SK-N-SH treated with all-trans-retinoic acid at 6 μM for 48 hours (cell line): ENCODE results near the gene PTHLH.

Experiments
- ATAC-seq: fragments of 200-7000 bp; cut with Tn5 transposase; 3 replicates; pipeline ENCODE4 v1.9.1; 2020; ENCODE audit warnings: mild to moderate bottlenecking, moderate library complexity
- ARNTL ChIP-seq: fragments of 450-650 bp; formaldehyde crosslinking; IDR thresholded peaks from 2 replicates; pipeline ENCODE4 v1.5.0; 2020; ENCODE audit warnings: low read depth, mild to moderate bottlenecking, moderate library complexity, borderline replicate concordance
- BACH2 ChIP-seq: fragments of 250-450 bp; sonication (Bioruptor Pico); IDR thresholded peaks from 2 replicates; pipeline ENCODE4 v1.9.0; 2021; ENCODE audit warnings: mild to moderate bottlenecking, borderline replicate concordance
- CREB5 ChIP-seq: fragments of 250-450 bp; sonication (Bioruptor Pico); IDR thresholded peaks from 2 replicates; pipeline ENCODE4 v1.5.1; 2020; ENCODE audit warnings: low read depth, mild to moderate bottlenecking, moderate library complexity
- CSDC2 ChIP-seq: fragments of 250-450 bp; sonication (Bioruptor Pico); IDR thresholded peaks from 2 replicates; pipeline ENCODE4 v1.5.0; 2020; ENCODE audit warnings: mild to moderate bottlenecking, moderate library complexity
- CSRNP3 ChIP-seq: fragments of 250-450 bp; sonication (Bioruptor Pico); IDR thresholded peaks from 2 replicates; pipeline ENCODE4 v1.5.1; 2021; ENCODE audit warnings: mild to moderate bottlenecking, moderate library complexity
- ESRRG ChIP-seq: fragments of 250-450 bp; sonication (Bioruptor Pico); IDR thresholded peaks from 2 replicates; pipeline ENCODE4 v1.6.1; 2021; ENCODE audit warnings: mild to moderate bottlenecking
- GLIS3 ChIP-seq: fragments of 250-450 bp; sonication (Bioruptor Pico); IDR thresholded peaks from 2 replicates; pipeline ENCODE4 v1.5.0; 2020; ENCODE audit warnings: mild to moderate bottlenecking, moderate library complexity
- ISL1 ChIP-seq: fragments of 250-450 bp; sonication (Bioruptor Pico); IDR thresholded peaks from 2 replicates; pipeline ENCODE4 v2.1.2; 2022; ENCODE audit warnings: mild to moderate bottlenecking, moderate library complexity
- PATZ1 ChIP-seq: fragments of 250-450 bp; sonication (Bioruptor Pico); IDR thresholded peaks from 2 replicates; pipeline ENCODE4 v1.8.0; 2020; ENCODE audit warnings: mild to moderate bottlenecking, moderate library complexity, borderline replicate concordance
- PPARA ChIP-seq: fragments of 250-450 bp; sonication (Bioruptor Pico); IDR thresholded peaks from 2 replicates; pipeline ENCODE4 v1.5.0; 2020; ENCODE audit warnings: mild to moderate bottlenecking, borderline replicate concordance
- RARB ChIP-seq: fragments of 250-450 bp; sonication (Bioruptor Pico); IDR thresholded peaks from 2 replicates; pipeline ENCODE4 v1.8.0; 2021; ENCODE audit warnings: mild to moderate bottlenecking, moderate library complexity
- SNAI2 ChIP-seq: fragments of 250-450 bp; sonication (Bioruptor Pico); IDR thresholded peaks from 2 replicates; pipeline ENCODE4 v1.5.0; 2020; ENCODE audit warnings: mild to moderate bottlenecking, moderate library complexity
- TCF4 ChIP-seq: fragments of 250-450 bp; sonication (Bioruptor Pico); IDR thresholded peaks from 2 replicates; pipeline ENCODE4 v1.8.0; 2021; ENCODE audit warnings: mild to moderate bottlenecking, moderate library complexity, borderline replicate concordance
- TOX ChIP-seq: fragments of 250-450 bp; sonication (Bioruptor Pico); IDR thresholded peaks from 2 replicates; pipeline ENCODE4 v1.8.0; 2021; ENCODE audit warnings: mild to moderate bottlenecking, moderate library complexity, borderline replicate concordance
- TSHZ2 ChIP-seq: fragments of 250-450 bp; sonication (Bioruptor Pico); IDR thresholded peaks from 2 replicates; pipeline ENCODE4 v1.5.0; 2020; ENCODE audit warnings: mild to moderate bottlenecking, moderate library complexity
- ZC3H10 ChIP-seq: fragments of 250-450 bp; sonication (Bioruptor Pico); IDR thresholded peaks from 2 replicates; pipeline ENCODE4 v1.5.1; 2021; ENCODE audit warnings: mild to moderate bottlenecking, moderate library complexity
- ZFP3 ChIP-seq: fragments of 250-450 bp; sonication (Bioruptor Pico); IDR thresholded peaks from 2 replicates; pipeline ENCODE4 v1.5.0; 2020; ENCODE audit warnings: mild to moderate bottlenecking, moderate library complexity
- ZFP30 ChIP-seq: fragments of 450-650 bp; formaldehyde crosslinking; IDR thresholded peaks from 2 replicates; pipeline ENCODE4 v1.5.0; 2022; ENCODE audit warnings: mild to moderate bottlenecking, moderate library complexity
- ZNF565 ChIP-seq: fragments of 450-650 bp; formaldehyde crosslinking; conservative IDR thresholded peaks from 2 replicates; pipeline ENCODE4 v1.5.0; 2020; ENCODE audit warnings: low read depth, mild to moderate bottlenecking, moderate library complexity
- ZNF70 ChIP-seq: fragments of 450-650 bp; formaldehyde crosslinking; IDR thresholded peaks from 2 replicates; pipeline ENCODE4 v1.5.0; 2020; ENCODE audit warnings: mild to moderate bottlenecking, moderate library complexity
- ZNF8 ChIP-seq: fragments of 450-650 bp; formaldehyde crosslinking; IDR thresholded peaks from 2 replicates; pipeline ENCODE4 v1.5.0; 2020; ENCODE audit warnings: mild to moderate bottlenecking, moderate library complexity

The PTHLH gene

DNA sequence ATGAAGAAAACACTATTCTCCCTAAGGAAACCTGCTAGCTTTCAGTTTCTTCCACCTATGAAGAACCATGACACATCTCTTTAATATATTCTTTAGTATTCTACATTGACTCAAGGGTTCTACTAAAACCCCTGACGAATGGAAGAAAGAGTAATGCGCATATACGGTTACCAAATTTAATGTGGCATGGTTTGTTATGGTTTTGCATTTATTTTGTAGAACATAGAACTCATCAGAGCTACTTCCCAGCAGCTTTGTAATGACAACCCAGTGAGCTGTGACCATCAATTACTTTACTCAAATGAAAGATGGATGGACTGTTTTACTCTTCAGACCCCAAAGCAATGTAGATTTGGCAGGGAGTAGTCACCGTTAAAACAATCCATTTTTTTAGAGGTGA lies 19.2 kb downstream of the PTHLH start:
- TF ChIP-seq TOX (CRISPR knock-in tag) (no peak), ZNF8 (CRISPR knock-in tag) (no peak), ISL1 (CRISPR knock-in tag) (no peak), ESRRG (no peak), ZC3H10 (no peak), SNAI2 (CRISPR knock-in tag) (no peak), TCF4 (CRISPR knock-in tag) (no peak), BACH2 (CRISPR knock-in tag) (no peak), PPARA (CRISPR knock-in tag) (no peak), ZFP30 (CRISPR knock-in tag) (no peak)
- ATAC-seq = no peak

- TF ChIP-seq CSRNP3 (CRISPR knock-in tag) = no peak
- no peak for TF ChIP-seq TCF4 (CRISPR knock-in tag)
- no peak for TF ChIP-seq ZC3H10
- no peak for TF ChIP-seq ESRRG
- TF ChIP-seq GLIS3 (CRISPR knock-in tag) = no peak
- TF ChIP-seq SNAI2 (CRISPR knock-in tag) = no peak
- no peak for TF ChIP-seq ZNF565
- TF ChIP-seq PATZ1 (CRISPR knock-in tag) = no peak
- no peak for TF ChIP-seq CSDC2 (CRISPR knock-in tag)
- TF ChIP-seq TSHZ2 (CRISPR knock-in tag) = no peak
- TF ChIP-seq ARNTL = no peak
- TF ChIP-seq TOX (CRISPR knock-in tag) = no peak
- TF ChIP-seq ISL1 (CRISPR knock-in tag) = no peak
- no peak for TF ChIP-seq BACH2 (CRISPR knock-in tag)
- TF ChIP-seq RARB (CRISPR knock-in tag) = no peak
- TF ChIP-seq PPARA (CRISPR knock-in tag) = no peak
- TF ChIP-seq ZFP30 (CRISPR knock-in tag) = no peak
- TF ChIP-seq CREB5 = no peak
- no peak for TF ChIP-seq ZFP3 (CRISPR knock-in tag)
- no peak for TF ChIP-seq ZNF70 (CRISPR knock-in tag)
- ATAC-seq = no peak
Measured at GRCh38 chr12:27952510-27952909, 20.0 kb downstream of the PTHLH start.

DNA sequence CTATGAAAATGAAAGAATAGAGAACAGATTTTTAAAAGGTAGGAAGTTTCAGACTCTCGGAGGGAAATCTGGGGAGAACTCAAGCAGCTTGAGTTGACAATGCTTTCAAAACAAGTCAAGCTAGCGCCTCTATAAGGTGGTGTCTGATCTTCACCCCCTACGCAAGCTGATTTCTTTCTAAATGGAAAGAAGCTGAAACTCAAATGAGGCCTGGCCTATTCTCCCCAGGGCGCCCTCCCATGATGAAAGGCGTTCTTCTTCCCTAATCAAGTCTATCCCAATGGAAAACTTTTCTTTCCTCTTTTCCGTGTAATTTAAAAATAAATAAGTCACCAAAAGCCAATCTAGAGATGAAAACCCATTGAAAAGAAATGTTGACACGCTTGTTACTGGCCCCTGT lies 20.6 kb downstream of the PTHLH start:
- ATAC-seq = no peak
- no peak for TF ChIP-seq CREB5
- TF ChIP-seq RARB (CRISPR knock-in tag) = no peak
- no peak for TF ChIP-seq CSRNP3 (CRISPR knock-in tag)
- no peak for TF ChIP-seq ZNF8 (CRISPR knock-in tag)
- TF ChIP-seq TOX (CRISPR knock-in tag) = no peak
- no peak for TF ChIP-seq TCF4 (CRISPR knock-in tag)
- TF ChIP-seq ISL1 (CRISPR knock-in tag) = no peak
- no peak for TF ChIP-seq PATZ1 (CRISPR knock-in tag)
- no peak for TF ChIP-seq ZFP3 (CRISPR knock-in tag)
- TF ChIP-seq ZC3H10 = no peak
- no peak for TF ChIP-seq TSHZ2 (CRISPR knock-in tag)
- TF ChIP-seq ZNF565 = no peak
- TF ChIP-seq BACH2 (CRISPR knock-in tag) = no peak
- TF ChIP-seq PPARA (CRISPR knock-in tag) = no peak
